ENCODE data around the gene APCDD1L.

DNA sequence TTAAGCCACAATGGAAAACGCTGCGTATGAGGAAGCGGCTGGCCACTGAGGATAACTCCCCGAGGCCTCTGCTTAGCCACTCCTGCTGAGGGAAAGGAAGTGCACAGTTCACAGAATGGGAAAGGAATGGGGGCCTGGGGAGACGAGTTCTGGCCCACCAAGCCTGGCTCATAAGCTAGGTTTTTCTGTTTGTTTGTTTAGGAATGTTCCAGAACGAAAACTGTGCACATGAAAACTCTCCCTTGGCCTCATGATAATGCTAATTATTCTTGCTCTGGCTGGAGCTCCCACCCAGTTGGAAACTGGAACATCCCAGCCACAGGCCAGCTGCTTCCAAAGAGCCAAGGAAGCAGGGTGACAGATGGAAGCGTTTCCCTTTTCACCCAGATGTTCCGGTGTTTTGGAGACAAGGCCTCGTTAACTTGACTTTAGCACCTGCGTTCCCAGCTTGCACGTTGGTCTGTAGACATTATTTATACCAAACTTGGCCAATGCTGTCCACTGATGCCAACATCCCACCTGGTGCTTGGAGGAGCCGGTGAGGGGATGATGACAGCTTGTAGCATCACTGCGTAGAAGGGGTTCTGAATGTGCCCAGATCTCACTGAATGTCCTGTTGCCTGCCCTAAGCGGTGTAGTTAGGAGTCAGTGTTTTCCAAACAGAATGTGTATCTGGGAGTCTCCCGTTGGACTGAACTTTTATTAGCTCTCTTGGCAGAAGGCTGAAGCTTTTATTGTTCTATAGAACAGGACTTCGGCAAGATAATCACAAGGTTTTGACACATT, 34.5 kb downstream of the APCDD1L start:
- TF ChIP-seq POLR2AphosphoS5 (IDR thresholded peaks at IDR 0.05; ENCODE audit: low read depth, low read length), result no peak
- TF ChIP-seq SIN3A (IDR thresholded peaks at IDR 0.05; ENCODE audit: borderline replicate concordance, insufficient read depth, low read length), result no peak
- TF ChIP-seq, protein P1, sequence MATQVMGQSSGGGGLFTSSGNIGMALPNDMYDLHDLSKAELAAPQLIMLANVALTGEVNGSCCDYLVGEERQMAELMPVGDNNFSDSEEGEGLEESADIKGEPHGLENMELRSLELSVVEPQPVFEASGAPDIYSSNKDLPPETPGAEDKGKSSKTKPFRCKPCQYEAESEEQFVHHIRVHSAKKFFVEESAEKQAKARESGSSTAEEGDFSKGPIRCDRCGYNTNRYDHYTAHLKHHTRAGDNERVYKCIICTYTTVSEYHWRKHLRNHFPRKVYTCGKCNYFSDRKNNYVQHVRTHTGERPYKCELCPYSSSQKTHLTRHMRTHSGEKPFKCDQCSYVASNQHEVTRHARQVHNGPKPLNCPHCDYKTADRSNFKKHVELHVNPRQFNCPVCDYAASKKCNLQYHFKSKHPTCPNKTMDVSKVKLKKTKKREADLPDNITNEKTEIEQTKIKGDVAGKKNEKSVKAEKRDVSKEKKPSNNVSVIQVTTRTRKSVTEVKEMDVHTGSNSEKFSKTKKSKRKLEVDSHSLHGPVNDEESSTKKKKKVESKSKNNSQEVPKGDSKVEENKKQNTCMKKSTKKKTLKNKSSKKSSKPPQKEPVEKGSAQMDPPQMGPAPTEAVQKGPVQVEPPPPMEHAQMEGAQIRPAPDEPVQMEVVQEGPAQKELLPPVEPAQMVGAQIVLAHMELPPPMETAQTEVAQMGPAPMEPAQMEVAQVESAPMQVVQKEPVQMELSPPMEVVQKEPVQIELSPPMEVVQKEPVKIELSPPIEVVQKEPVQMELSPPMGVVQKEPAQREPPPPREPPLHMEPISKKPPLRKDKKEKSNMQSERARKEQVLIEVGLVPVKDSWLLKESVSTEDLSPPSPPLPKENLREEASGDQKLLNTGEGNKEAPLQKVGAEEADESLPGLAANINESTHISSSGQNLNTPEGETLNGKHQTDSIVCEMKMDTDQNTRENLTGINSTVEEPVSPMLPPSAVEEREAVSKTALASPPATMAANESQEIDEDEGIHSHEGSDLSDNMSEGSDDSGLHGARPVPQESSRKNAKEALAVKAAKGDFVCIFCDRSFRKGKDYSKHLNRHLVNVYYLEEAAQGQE (IDR thresholded peaks at IDR 0.05; ENCODE audit: insufficient read depth in 1 of 2, low read depth in 2 of 2, low read length in 2 of 2), result no peak
- no peak for TF ChIP-seq TAF1 (IDR thresholded peaks at IDR 0.05; ENCODE audit: borderline replicate concordance, insufficient read depth, low read length)

Data from PFSK-1 (cell line).